GM12875 (cell line): ENCODE data around the gene LAMB4.

ENCODE experiments used
- H3K4me3 ChIP-seq: one replicate; pipeline ENCODE4 v1.5.1; 2011; ENCODE audit warnings: low read depth, low read length, control low read depth
- TF ChIP-seq, protein P1 (sequence below): IDR thresholded peaks from 2 replicates; pipeline ENCODE4 v1.5.1; 2011; ENCODE audit warnings: low read depth, mild to moderate bottlenecking, control low read depth, inconsistent platforms, low read length, moderate library complexity, borderline replicate concordance; ENCODE audit not compliant: insufficient read depth

Gene LAMB4

DNA sequence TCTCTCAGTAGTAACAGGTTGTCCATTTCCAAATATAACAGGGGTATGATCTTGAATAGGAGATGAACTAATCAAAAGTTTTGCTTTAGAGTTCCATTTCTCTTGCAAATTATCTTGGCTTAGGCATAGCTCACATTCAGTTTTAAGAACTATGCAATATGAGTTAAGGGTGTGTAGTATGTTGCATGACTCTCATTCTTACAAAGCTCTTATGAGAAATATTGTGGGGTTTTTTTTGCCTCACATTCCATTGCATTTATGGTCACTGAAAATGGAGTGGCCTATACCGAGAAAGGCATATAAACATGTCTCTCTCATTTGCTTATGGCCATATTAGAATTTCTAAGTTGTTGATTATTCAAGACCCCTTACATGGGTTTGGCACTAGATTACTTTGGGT is 78.7 kb downstream of the LAMB4 start:
- no peak overlapping the region for H3K4me3 ChIP-seq

DNA sequence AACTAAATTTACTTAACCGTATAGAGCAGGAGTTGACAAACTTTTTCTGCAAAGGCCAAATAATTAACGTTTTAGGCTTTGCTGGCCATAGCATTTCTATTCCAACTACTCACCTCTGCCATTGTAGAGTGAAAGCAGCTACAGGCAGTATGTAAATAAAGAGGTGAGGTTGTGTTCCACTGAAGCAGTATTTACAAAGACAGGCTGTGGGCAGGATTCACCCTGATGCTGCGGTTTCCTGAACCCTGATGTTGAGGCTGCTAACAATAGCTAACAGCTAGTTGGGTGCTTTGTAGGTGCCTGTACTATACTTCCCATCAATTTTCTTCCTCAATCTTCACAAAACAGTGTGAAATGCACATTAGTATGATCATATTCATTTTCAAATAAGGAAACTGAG is 80.2 kb downstream of the LAMB4 start:
- TF ChIP-seq, protein P1, sequence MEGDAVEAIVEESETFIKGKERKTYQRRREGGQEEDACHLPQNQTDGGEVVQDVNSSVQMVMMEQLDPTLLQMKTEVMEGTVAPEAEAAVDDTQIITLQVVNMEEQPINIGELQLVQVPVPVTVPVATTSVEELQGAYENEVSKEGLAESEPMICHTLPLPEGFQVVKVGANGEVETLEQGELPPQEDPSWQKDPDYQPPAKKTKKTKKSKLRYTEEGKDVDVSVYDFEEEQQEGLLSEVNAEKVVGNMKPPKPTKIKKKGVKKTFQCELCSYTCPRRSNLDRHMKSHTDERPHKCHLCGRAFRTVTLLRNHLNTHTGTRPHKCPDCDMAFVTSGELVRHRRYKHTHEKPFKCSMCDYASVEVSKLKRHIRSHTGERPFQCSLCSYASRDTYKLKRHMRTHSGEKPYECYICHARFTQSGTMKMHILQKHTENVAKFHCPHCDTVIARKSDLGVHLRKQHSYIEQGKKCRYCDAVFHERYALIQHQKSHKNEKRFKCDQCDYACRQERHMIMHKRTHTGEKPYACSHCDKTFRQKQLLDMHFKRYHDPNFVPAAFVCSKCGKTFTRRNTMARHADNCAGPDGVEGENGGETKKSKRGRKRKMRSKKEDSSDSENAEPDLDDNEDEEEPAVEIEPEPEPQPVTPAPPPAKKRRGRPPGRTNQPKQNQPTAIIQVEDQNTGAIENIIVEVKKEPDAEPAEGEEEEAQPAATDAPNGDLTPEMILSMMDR = no peak
- no peak overlapping the region for H3K4me3 ChIP-seq

More for the DNA sequence above, 78.7 kb downstream of the LAMB4 start:
- TF ChIP-seq, protein P1 = no peak

- H3K4me3 ChIP-seq = no peak overlapping the region
- TF ChIP-seq, protein P1 = no peak
Measured at GRCh38 chr7:108048422-108048821, 81.7 kb downstream of the LAMB4 start.

- TF ChIP-seq, protein P1 = no peak
- no peak overlapping the region for H3K4me3 ChIP-seq
Measured at GRCh38 chr7:108046952-108047506, 83.1 kb downstream of the LAMB4 start.

DNA sequence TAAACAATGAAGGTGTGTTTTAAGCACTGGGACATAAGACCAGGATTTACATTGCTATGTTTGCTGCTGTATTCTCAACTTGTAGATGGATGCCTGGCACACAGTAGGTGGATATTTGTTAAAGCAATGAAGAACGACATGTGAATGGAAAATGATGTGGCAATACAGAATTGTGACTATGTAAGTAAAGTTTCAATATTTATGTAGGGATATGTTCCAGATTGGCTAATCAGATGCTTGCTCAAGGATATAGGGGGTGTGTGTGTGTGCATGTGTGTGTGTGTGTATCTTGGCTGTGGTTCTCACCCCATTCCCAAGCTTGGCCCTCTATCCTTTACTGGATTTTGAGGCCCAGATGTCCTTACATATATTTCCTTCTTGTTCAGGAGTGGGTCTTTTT is 84.5 kb downstream of the LAMB4 start:
- TF ChIP-seq, protein P1 = no peak
- H3K4me3 ChIP-seq = no peak overlapping the region

- TF ChIP-seq, protein P1 = no peak
- no peak overlapping the region for H3K4me3 ChIP-seq
Measured at GRCh38 chr7:108045154-108045553, 85.0 kb downstream of the LAMB4 start.

DNA sequence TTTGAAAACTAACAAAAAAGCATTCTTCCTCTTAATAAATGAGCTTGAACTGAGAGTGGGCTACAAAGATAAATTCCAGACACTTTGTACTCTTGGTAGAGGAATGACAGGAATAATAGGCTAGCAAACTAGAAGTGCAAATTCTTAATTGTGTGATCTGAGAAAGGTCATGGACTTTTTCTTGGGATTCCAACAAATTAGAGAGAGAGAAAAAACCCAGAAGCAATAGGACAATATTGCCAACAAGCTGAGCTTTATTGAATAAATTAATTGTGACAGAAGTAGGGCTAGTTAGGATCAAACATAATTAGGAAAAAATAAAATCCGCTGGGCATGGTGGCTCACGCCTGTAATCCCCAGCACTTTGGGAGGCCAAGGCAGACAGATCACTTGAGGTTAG is 85.8 kb downstream of the LAMB4 start:
- no peak overlapping the region for H3K4me3 ChIP-seq
- TF ChIP-seq, protein P1 = no peak
